NCI-H187 treated with DMSO at 0.1 percent for 48 hours (cell line): ENCODE data around the gene MYL4.

Experiments
- DNase-seq: peaks from one replicate; lab custom pipeline; 2025; lab: John Stamatoyannopoulos, UW

Gene MYL4

GRCh38 chr17:47273245-47273644, 64.1 kb downstream of the MYL4 start:
- no peak for DNase-seq
